ENCODE measurements around the gene NDC1.

The NDC1 gene

DNA sequence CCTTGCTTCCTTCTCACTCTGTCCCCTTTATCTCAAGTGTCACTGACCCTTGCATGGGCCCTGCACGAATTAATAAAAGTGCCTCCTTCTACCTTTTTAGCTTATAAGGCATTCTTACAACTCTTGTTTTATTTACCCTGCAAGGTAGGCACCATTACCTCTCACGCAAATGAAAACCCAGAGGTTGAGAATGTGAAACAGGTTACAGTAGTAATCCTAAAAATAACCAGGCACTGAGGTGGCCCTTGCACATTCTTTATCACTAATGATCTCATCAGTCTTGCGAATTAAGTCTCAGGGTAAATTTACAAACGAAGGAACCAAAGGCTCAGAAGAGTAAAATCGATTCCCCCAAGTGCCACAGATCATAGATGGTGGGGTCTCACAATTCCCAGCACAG lies 102.8 kb downstream of the NDC1 start (continued):
- TF ChIP-seq, protein P1, sequence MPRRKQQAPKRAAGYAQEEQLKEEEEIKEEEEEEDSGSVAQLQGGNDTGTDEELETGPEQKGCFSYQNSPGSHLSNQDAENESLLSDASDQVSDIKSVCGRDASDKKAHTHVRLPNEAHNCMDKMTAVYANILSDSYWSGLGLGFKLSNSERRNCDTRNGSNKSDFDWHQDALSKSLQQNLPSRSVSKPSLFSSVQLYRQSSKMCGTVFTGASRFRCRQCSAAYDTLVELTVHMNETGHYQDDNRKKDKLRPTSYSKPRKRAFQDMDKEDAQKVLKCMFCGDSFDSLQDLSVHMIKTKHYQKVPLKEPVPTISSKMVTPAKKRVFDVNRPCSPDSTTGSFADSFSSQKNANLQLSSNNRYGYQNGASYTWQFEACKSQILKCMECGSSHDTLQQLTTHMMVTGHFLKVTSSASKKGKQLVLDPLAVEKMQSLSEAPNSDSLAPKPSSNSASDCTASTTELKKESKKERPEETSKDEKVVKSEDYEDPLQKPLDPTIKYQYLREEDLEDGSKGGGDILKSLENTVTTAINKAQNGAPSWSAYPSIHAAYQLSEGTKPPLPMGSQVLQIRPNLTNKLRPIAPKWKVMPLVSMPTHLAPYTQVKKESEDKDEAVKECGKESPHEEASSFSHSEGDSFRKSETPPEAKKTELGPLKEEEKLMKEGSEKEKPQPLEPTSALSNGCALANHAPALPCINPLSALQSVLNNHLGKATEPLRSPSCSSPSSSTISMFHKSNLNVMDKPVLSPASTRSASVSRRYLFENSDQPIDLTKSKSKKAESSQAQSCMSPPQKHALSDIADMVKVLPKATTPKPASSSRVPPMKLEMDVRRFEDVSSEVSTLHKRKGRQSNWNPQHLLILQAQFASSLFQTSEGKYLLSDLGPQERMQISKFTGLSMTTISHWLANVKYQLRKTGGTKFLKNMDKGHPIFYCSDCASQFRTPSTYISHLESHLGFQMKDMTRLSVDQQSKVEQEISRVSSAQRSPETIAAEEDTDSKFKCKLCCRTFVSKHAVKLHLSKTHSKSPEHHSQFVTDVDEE (CRISPR knock-in tag; IDR thresholded peaks at IDR 0.05): no peak
- TF ChIP-seq RARB (CRISPR knock-in tag; IDR thresholded peaks at IDR 0.05): no peak
- no peak for TF ChIP-seq ZNF8 (CRISPR knock-in tag; IDR thresholded peaks at IDR 0.05)
- TF ChIP-seq ESRRG (CRISPR knock-in tag; IDR thresholded peaks at IDR 0.05): no peak
- TF ChIP-seq ZC3H10 (CRISPR knock-in tag; IDR thresholded peaks at IDR 0.05): no peak
- TF ChIP-seq SNAI2 (CRISPR knock-in tag; IDR thresholded peaks at IDR 0.05): no peak
- no peak for TF ChIP-seq TOX (CRISPR knock-in tag; IDR thresholded peaks at IDR 0.05; ENCODE audit: borderline replicate concordance)
- TF ChIP-seq CSDC2 (CRISPR knock-in tag; IDR thresholded peaks at IDR 0.05): no peak
- no peak for TF ChIP-seq GLIS3 (CRISPR knock-in tag; IDR thresholded peaks at IDR 0.05)
- TF ChIP-seq OSR1 (CRISPR knock-in tag; IDR thresholded peaks at IDR 0.05): no peak
- no peak for TF ChIP-seq BACH2 (CRISPR knock-in tag; IDR thresholded peaks at IDR 0.05; ENCODE audit: borderline replicate concordance)

DNA sequence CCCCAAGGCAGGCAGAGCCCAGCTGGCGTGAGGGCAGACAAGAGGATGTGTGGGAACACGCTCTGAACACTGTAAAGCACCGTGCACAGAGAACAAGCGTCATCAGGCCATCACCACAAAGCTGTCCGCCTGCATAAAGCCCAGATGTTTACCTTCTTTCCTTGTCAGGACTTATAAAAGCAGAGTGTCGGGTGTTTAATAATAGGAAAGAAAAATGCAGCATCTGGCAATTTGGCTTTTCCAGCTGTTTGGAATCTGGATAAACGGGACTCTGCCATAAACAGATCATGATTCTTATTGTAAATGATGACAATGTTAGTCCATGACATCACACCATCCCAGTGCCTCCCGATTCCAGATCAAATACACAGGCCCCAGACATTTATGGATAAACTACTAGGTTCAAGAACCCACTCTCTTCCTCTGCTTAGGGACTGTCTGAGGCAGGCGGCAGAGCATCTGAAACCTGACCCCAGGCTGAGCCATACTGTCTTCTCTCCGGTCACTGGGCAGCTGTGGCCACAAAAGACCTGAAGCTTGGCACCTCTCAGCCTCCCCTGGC lies 103.4 kb downstream of the NDC1 start:
- no peak for ATAC-seq
- TF ChIP-seq TCF4 (CRISPR knock-in tag; IDR thresholded peaks at IDR 0.05; ENCODE audit: borderline replicate concordance) (no peak), ZFP30 (CRISPR knock-in tag; IDR thresholded peaks at IDR 0.05) (no peak), RARB (CRISPR knock-in tag; IDR thresholded peaks at IDR 0.05) (no peak), ESRRG (CRISPR knock-in tag; IDR thresholded peaks at IDR 0.05) (no peak), ZNF70 (CRISPR knock-in tag; IDR thresholded peaks at IDR 0.05) (no peak), ZC3H10 (CRISPR knock-in tag; IDR thresholded peaks at IDR 0.05) (no peak), CSDC2 (CRISPR knock-in tag; IDR thresholded peaks at IDR 0.05) (no peak), ISL1 (CRISPR knock-in tag; IDR thresholded peaks at IDR 0.05) (no peak), BACH2 (CRISPR knock-in tag; IDR thresholded peaks at IDR 0.05; ENCODE audit: borderline replicate concordance) (no peak), ZNF565 (CRISPR knock-in tag; conservative IDR thresholded peaks at IDR 0.05; ENCODE audit: low read depth) (no peak)
- TF ChIP-seq, protein P2, sequence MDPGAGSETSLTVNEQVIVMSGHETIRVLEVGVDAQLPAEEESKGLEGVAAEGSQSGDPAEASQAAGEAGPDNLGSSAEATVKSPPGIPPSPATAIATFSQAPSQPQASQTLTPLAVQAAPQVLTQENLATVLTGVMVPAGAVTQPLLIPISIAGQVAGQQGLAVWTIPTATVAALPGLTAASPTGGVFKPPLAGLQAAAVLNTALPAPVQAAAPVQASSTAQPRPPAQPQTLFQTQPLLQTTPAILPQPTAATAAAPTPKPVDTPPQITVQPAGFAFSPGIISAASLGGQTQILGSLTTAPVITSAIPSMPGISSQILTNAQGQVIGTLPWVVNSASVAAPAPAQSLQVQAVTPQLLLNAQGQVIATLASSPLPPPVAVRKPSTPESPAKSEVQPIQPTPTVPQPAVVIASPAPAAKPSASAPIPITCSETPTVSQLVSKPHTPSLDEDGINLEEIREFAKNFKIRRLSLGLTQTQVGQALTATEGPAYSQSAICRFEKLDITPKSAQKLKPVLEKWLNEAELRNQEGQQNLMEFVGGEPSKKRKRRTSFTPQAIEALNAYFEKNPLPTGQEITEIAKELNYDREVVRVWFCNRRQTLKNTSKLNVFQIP (CRISPR knock-in tag; IDR thresholded peaks at IDR 0.05; ENCODE audit: borderline replicate concordance, low read depth): no peak
- TF ChIP-seq, protein P3, sequence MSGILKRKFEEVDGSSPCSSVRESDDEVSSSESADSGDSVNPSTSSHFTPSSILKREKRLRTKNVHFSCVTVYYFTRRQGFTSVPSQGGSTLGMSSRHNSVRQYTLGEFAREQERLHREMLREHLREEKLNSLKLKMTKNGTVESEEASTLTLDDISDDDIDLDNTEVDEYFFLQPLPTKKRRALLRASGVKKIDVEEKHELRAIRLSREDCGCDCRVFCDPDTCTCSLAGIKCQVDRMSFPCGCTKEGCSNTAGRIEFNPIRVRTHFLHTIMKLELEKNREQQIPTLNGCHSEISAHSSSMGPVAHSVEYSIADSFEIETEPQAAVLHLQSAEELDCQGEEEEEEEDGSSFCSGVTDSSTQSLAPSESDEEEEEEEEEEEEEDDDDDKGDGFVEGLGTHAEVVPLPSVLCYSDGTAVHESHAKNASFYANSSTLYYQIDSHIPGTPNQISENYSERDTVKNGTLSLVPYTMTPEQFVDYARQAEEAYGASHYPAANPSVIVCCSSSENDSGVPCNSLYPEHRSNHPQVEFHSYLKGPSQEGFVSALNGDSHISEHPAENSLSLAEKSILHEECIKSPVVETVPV (CRISPR knock-in tag; IDR thresholded peaks at IDR 0.05): no peak
- TF ChIP-seq, protein P4, sequence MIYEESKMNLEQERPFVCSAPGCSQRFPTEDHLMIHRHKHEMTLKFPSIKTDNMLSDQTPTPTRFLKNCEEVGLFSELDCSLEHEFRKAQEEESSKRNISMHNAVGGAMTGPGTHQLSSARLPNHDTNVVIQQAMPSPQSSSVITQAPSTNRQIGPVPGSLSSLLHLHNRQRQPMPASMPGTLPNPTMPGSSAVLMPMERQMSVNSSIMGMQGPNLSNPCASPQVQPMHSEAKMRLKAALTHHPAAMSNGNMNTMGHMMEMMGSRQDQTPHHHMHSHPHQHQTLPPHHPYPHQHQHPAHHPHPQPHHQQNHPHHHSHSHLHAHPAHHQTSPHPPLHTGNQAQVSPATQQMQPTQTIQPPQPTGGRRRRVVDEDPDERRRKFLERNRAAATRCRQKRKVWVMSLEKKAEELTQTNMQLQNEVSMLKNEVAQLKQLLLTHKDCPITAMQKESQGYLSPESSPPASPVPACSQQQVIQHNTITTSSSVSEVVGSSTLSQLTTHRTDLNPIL (CRISPR knock-in tag; IDR thresholded peaks at IDR 0.05; ENCODE audit: low read depth): no peak

DNA sequence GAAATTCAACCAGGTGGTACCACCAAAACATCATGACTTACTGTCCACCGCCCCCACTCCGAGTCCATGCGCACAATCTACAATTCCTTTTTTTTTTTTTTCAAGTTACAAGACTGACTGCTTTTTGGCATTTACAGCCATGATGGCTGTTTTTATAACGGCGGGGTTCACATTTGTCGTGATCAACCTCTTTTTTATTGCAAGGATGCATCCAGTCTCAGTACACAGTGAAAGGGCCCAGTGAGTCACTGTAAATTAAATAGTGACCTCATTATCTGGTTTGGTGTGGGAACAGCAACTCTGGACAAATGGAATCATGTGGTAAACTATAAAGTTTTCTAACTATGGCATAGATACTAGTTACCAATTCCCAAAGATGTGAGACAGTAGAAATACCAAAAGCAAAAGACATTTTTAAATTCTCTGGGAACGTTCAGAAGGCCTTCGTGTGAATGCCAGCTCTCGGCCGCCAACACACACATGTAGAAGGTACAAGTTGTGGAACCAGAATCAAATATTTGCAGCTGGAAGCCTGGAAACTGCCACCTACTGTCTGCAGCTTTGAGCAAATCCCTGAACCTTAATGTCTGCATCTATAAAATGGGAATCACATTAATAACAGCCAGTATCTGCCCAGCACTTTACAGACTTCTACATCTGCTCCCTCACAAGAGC lies 104.0 kb downstream of the NDC1 start:
- ATAC-seq: no peak
- TF ChIP-seq ISL1 (CRISPR knock-in tag; IDR thresholded peaks at IDR 0.05) (0 out of 2 replicates have a peak, but pooled peaks have one; percentile 16), OSR1 (CRISPR knock-in tag; IDR thresholded peaks at IDR 0.05) (no peak), CSDC2 (CRISPR knock-in tag; IDR thresholded peaks at IDR 0.05) (no peak), SNAI2 (CRISPR knock-in tag; IDR thresholded peaks at IDR 0.05) (no peak), ZFP3 (CRISPR knock-in tag; IDR thresholded peaks at IDR 0.05) (no peak), PPARA (CRISPR knock-in tag; IDR thresholded peaks at IDR 0.05; ENCODE audit: borderline replicate concordance) (no peak)
- TF ChIP-seq, protein P5, sequence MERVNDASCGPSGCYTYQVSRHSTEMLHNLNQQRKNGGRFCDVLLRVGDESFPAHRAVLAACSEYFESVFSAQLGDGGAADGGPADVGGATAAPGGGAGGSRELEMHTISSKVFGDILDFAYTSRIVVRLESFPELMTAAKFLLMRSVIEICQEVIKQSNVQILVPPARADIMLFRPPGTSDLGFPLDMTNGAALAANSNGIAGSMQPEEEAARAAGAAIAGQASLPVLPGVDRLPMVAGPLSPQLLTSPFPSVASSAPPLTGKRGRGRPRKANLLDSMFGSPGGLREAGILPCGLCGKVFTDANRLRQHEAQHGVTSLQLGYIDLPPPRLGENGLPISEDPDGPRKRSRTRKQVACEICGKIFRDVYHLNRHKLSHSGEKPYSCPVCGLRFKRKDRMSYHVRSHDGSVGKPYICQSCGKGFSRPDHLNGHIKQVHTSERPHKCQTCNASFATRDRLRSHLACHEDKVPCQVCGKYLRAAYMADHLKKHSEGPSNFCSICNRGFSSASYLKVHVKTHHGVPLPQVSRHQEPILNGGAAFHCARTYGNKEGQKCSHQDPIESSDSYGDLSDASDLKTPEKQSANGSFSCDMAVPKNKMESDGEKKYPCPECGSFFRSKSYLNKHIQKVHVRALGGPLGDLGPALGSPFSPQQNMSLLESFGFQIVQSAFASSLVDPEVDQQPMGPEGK (CRISPR knock-in tag; IDR thresholded peaks at IDR 0.05; ENCODE audit: borderline replicate concordance): no peak
- TF ChIP-seq, protein P1 (CRISPR knock-in tag; IDR thresholded peaks at IDR 0.05): no peak

Data from SK-N-SH treated with all-trans-retinoic acid at 6 μM for 48 hours (cell line).